H9 (cell line): Measurements from ENCODE around the gene SH3RF3. TPM values are rescaled to one million over a fixed set of nuclear protein-coding genes. Genes with fewer than 3 reads are reported as not detected.

Experiments used
- DNase-seq: peaks from one replicate; pipeline ENCODE4 v3.0.0-alpha.2; 2017
- H2AFZ ChIP-seq: one replicate; pipeline ENCODE4 v1.6.1; 2013; ENCODE audit warnings: mild to moderate bottlenecking, low read length, control low read depth, moderate library complexity
- H2AK5ac ChIP-seq: 2 replicates; pipeline ENCODE4 v1.6.1; 2013; ENCODE audit warnings: low read length, control low read depth, mixed read lengths; ENCODE audit not compliant: insufficient read length
- H2BK120ac ChIP-seq: one replicate; pipeline ENCODE4 v1.6.1; 2013; ENCODE audit warnings: low read depth, mild to moderate bottlenecking, low read length, control low read depth, inconsistent platforms; ENCODE audit not compliant: poor library complexity, severe bottlenecking
- H2BK12ac ChIP-seq: 2 replicates; pipeline ENCODE4 v1.6.1; 2013; ENCODE audit warnings: low read length, control low read depth, mixed read lengths, low read depth; ENCODE audit not compliant: insufficient read length
- H2BK15ac ChIP-seq: 2 replicates; pipeline ENCODE4 v1.6.1; 2013; ENCODE audit warnings: low read depth, low read length, control low read depth
- H2BK20ac ChIP-seq: one replicate; pipeline ENCODE4 v1.6.1; 2013; ENCODE audit warnings: low read depth, mild to moderate bottlenecking, low read length, control low read depth, inconsistent platforms; ENCODE audit not compliant: poor library complexity, severe bottlenecking
- H2BK5ac ChIP-seq: 2 replicates; pipeline ENCODE4 v1.6.1; 2013; ENCODE audit warnings: low read length, control low read depth, mixed read lengths; ENCODE audit not compliant: insufficient read length
- H3K14ac ChIP-seq: 2 replicates; pipeline ENCODE4 v1.6.1; 2013; ENCODE audit warnings: low read length, control low read depth; ENCODE audit not compliant: insufficient read depth
- H3K18ac ChIP-seq: 2 replicates; pipeline ENCODE4 v1.6.1; 2013; ENCODE audit warnings: low read depth, mild to moderate bottlenecking, mixed read lengths, low read length, control low read depth; ENCODE audit not compliant: insufficient read length
- H3K23ac ChIP-seq: 2 replicates; pipeline ENCODE4 v1.6.1; 2013; ENCODE audit warnings: low read length, control low read depth, mixed read lengths, low read depth; ENCODE audit not compliant: insufficient read length
- H3K23me2 ChIP-seq: 2 replicates; pipeline ENCODE4 v1.6.1; 2013; ENCODE audit warnings: low read depth, mild to moderate bottlenecking, mixed read lengths, low read length, control low read depth; ENCODE audit not compliant: insufficient read length, poor library complexity, severe bottlenecking
- H3K27ac ChIP-seq: 2 replicates; pipeline ENCODE4 v1.5.1; 2013; ENCODE audit warnings: low read length, control low read depth, mixed read lengths, low read depth; ENCODE audit not compliant: insufficient read length
- H3K27me3 ChIP-seq: 2 replicates; pipeline ENCODE4 v1.6.1; 2013; ENCODE audit warnings: low read length, control low read depth, inconsistent platforms; ENCODE audit not compliant: insufficient read depth
- H3K4ac ChIP-seq: 2 replicates; pipeline ENCODE4 v1.6.1; 2013; ENCODE audit warnings: low read depth, mild to moderate bottlenecking, control low read depth, inconsistent platforms, low read length, moderate library complexity
- H3K4me1 ChIP-seq: 2 replicates; pipeline ENCODE4 v1.6.1; 2013; ENCODE audit warnings: low read length, control low read depth, inconsistent platforms; ENCODE audit not compliant: insufficient read depth
- H3K4me2 ChIP-seq: 2 replicates; pipeline ENCODE4 v1.6.1; 2013; ENCODE audit warnings: low read length, control low read depth, mixed read lengths; ENCODE audit not compliant: insufficient read length, insufficient read depth
- H3K56ac ChIP-seq: 2 replicates; pipeline ENCODE4 v1.6.1; 2013; ENCODE audit warnings: low read depth, mild to moderate bottlenecking, mixed read lengths, low read length, control low read depth; ENCODE audit not compliant: insufficient read length
- H3K79me1 ChIP-seq: 2 replicates; pipeline ENCODE4 v1.6.1; 2013; ENCODE audit warnings: low read depth, mild to moderate bottlenecking, moderate library complexity, low read length, control low read depth, inconsistent platforms; ENCODE audit not compliant: insufficient read depth, poor library complexity, severe bottlenecking
- H3K79me2 ChIP-seq: 2 replicates; pipeline ENCODE4 v1.6.1; 2013; ENCODE audit warnings: low read length, control low read depth, inconsistent platforms; ENCODE audit not compliant: insufficient read depth
- H3K9ac ChIP-seq: 2 replicates; pipeline ENCODE4 v1.6.1; 2013; ENCODE audit warnings: low read length, control low read depth, mixed read lengths; ENCODE audit not compliant: insufficient read length; ENCODE audit errors: extremely low read depth
- H3K9me3 ChIP-seq: one replicate; pipeline ENCODE4 v1.6.1; 2013; ENCODE audit warnings: low read depth, low read length, inconsistent platforms; ENCODE audit not compliant: control insufficient read depth
- H3T11ph ChIP-seq: one replicate; pipeline ENCODE4 v1.6.1; 2013; ENCODE audit warnings: mild to moderate bottlenecking, low read length, control low read depth, inconsistent platforms
- H4K20me1 ChIP-seq: one replicate; pipeline ENCODE4 v1.6.1; 2013; ENCODE audit not compliant: control insufficient read depth, insufficient read length, insufficient read depth
- H4K5ac ChIP-seq: 2 replicates; pipeline ENCODE4 v1.6.1; 2013; ENCODE audit warnings: low read depth, mild to moderate bottlenecking, mixed read lengths, low read length, control low read depth; ENCODE audit not compliant: insufficient read length
- H4K8ac ChIP-seq: replicated peaks from 2 replicates; pipeline ENCODE4 v1.6.1; 2013; ENCODE audit warnings: low read length, control low read depth, mixed read lengths, low read depth; ENCODE audit not compliant: insufficient read length
- H4K91ac ChIP-seq: 2 replicates; pipeline ENCODE4 v1.6.1; 2013; ENCODE audit warnings: low read depth, mild to moderate bottlenecking, moderate library complexity, mixed read lengths, low read length, control low read depth; ENCODE audit not compliant: insufficient read length
- H3K27ac Mint-ChIP-seq, 3 experiments: 2 replicates in 2 of 3; 3 replicates in 1 of 3; pipeline ENCODE4 v1.8.0; 2020 to 2021; ENCODE audit warnings: mixed read lengths in 3 of 3, mild to moderate bottlenecking in 1 of 3, moderate library complexity in 1 of 3
- H3K27me3 Mint-ChIP-seq: 2 replicates; pipeline ENCODE4 v1.8.0; 2021; ENCODE audit warnings: low read depth, mild to moderate bottlenecking, moderate library complexity, mixed read lengths
- H3K36me3 Mint-ChIP-seq, 3 experiments: 2 replicates in 2 of 3; 3 replicates in 1 of 3; pipeline ENCODE4 v1.8.0; 2020 to 2021; ENCODE audit warnings: low read depth in 3 of 3, mixed read lengths in 3 of 3; ENCODE audit not compliant: insufficient read depth in 1 of 3
- H3K4me1 Mint-ChIP-seq, 2 experiments: 2 replicates each; pipeline ENCODE4 v1.8.0; 2020; ENCODE audit warnings: mixed read lengths in 2 of 2
- H3K4me3 Mint-ChIP-seq, 2 experiments: 2 replicates in 1 of 2; 3 replicates in 1 of 2; pipeline ENCODE4 v1.8.0; 2020 to 2021; ENCODE audit warnings: mild to moderate bottlenecking in 2 of 2, mixed read lengths in 2 of 2, moderate library complexity in 1 of 2
- H3K9me3 Mint-ChIP-seq, 2 experiments: 2 replicates in 1 of 2; 3 replicates in 1 of 2; pipeline ENCODE4 v1.8.0; 2020; ENCODE audit warnings: mild to moderate bottlenecking in 2 of 2, mixed read lengths in 2 of 2, moderate library complexity in 1 of 2
- WGBS: extraction: QIAGEN DNeasy Blood & Tissue Kit; methylation state at CpG from one replicate; pipeline ENCODE4 v1.1.7; 2013; ENCODE audit warnings: missing lambda C conversion rate, low lambda C conversion rate, mixed read lengths; ENCODE audit not compliant: insufficient read length; ENCODE audit errors: extremely low coverage; 5-methylcytosine and 5-hydroxymethylcytosine counted together
- total RNA-seq: library from RNA; stranded (reverse); gene quantifications from 2 replicates; pipeline ENCODE4 v1.2.1, GENCODE V29; 2021
- TF ChIP-seq, protein P1 (sequence below): fragments of 200-600 bp; sonication (generic); conservative IDR thresholded peaks from 3 replicates; pipeline ENCODE4 v1.8.0; 2021; ENCODE audit warnings: antibody characterized with exemption, mild to moderate bottlenecking

The SH3RF3 gene
- total RNA-seq, 1 experiment from 2014 or later, result 0.46 TPM

DNA sequence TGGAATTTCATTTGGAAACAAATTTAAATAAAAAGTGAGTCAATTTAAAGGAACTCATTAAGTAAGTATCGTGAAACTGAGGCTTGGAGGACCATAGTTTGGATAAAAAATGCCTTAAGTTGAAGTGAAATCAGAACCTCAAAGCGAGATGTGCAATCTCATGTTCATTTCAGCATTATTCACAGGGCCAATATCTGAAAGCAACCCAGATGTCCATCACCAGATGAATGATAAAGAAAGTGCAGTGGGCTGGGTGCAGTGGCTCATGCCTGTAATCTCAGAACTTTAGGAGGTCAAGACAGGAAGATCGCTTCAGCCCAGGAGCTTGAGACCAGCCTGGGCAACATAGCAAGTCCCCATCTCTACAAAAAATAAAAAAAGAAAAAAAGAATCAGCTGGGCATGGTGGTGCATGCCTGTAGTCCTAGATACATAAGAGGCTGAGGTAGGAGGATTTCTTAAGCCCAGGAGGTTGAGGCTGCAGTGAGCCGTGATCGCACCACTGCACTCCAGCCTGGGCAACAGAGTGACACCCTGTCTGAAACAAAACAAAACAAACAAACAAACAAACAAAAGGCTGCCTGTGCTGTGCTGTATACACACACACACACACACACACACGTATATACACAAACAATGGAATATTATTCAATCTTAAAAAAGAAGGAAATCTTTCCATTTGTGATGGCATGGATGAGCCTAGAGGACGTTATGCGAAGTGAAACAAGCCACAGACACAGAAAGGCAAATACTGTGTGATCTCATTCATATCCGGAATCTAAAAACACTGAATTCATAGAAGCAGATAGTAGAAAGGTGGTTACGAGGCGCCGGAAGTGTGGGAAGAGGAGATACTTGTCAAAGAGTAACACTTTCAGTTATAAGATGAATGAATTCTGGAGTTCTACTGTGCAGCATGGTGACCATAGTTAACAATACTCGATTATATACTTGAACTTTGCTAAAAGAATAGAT, 14.5 kb downstream of the SH3RF3 start:
- Histone ChIP-seq H3K18ac (no peak overlapping the region), H3K23me2 (no peaks in the 10 kb centered on the region), H4K8ac (no peak overlapping the region), H3K9me3 (no peaks in the 10 kb centered on the region), H3K56ac (no peak overlapping the region), H3K27me3 (no peaks in the 10 kb centered on the region), H2AFZ (no peak overlapping the region), H2BK15ac (no peak overlapping the region), H3K4me1 (no peaks in the 10 kb centered on the region), H2BK20ac (no peak overlapping the region), H3K23ac (no peak overlapping the region), H3K14ac (no peak overlapping the region), H2BK5ac (no peak overlapping the region), H2BK12ac (no peak overlapping the region), H2BK120ac (no peak overlapping the region), H4K20me1 (no peaks in the 10 kb centered on the region), H3K79me2 (no peaks in the 10 kb centered on the region), H4K91ac (no peak overlapping the region), H3K79me1 (no peaks in the 10 kb centered on the region), H3K4me2 (no peak overlapping the region), H3K4ac (no peak overlapping the region), H3T11ph (no peak overlapping the region), H2AK5ac (no peak overlapping the region), H3K27ac (no peak overlapping the region), H3K9ac (no peak overlapping the region), H4K5ac (no peak overlapping the region)
- DNase-seq, result no peak
- Mint-ChIP-seq H3K9me3 (no peaks in the 10 kb centered on the region), H3K4me1 (no peaks in the 10 kb centered on the region), H3K36me3 (no peaks in the 10 kb centered on the region), H3K27me3 (peaks cover 7% of the 10 kb centered on the region), H3K4me3 (no peak overlapping the region), H3K27ac (no peak overlapping the region)
- no CpG with 5 or more reads among the region's 13 CpGs for WGBS
- TF ChIP-seq, protein P1, sequence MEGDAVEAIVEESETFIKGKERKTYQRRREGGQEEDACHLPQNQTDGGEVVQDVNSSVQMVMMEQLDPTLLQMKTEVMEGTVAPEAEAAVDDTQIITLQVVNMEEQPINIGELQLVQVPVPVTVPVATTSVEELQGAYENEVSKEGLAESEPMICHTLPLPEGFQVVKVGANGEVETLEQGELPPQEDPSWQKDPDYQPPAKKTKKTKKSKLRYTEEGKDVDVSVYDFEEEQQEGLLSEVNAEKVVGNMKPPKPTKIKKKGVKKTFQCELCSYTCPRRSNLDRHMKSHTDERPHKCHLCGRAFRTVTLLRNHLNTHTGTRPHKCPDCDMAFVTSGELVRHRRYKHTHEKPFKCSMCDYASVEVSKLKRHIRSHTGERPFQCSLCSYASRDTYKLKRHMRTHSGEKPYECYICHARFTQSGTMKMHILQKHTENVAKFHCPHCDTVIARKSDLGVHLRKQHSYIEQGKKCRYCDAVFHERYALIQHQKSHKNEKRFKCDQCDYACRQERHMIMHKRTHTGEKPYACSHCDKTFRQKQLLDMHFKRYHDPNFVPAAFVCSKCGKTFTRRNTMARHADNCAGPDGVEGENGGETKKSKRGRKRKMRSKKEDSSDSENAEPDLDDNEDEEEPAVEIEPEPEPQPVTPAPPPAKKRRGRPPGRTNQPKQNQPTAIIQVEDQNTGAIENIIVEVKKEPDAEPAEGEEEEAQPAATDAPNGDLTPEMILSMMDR, result no peak
